ENCODE measurements around the gene C1orf74. TPM values are rescaled to one million over a fixed set of nuclear protein-coding genes. Genes with fewer than 3 reads are reported as not detected.

C1orf74 gene
- total RNA-seq, 4 donors from 2014 or later: 0.20 to 2.7 (median 2.4) TPM; not detected in 1

- Histone ChIP-seq H3K27ac (no peak overlapping the region), H3K36me3 (no peaks in the 10 kb centered on the region), H3K27me3 (peaks cover 7% of the 10 kb centered on the region), H3K9me3 (no peaks in the 10 kb centered on the region), H3K4me1 (peaks cover 0 to 10% (median 2%) of the 10 kb centered on the region in 4 donors), H3K4me3 (no peak overlapping the region)
- in situ Hi-C loops (cut with MboI; ENCODE audit: low pct_ligation_motif_present in 1 of 4, low pct_unique_long_range_greater_than_20kb in 1 of 4, low sequenced_read_pairs in 3 of 4): no loop called here
- no peak for TF ChIP-seq POLR2A (IDR thresholded peaks at IDR 0.05)
- TF ChIP-seq POLR2AphosphoS5 (IDR thresholded peaks at IDR 0.05): no peak
- no peak for TF ChIP-seq EP300 (IDR thresholded peaks at IDR 0.05; ENCODE audit: low read depth)
- TF ChIP-seq, protein P1, sequence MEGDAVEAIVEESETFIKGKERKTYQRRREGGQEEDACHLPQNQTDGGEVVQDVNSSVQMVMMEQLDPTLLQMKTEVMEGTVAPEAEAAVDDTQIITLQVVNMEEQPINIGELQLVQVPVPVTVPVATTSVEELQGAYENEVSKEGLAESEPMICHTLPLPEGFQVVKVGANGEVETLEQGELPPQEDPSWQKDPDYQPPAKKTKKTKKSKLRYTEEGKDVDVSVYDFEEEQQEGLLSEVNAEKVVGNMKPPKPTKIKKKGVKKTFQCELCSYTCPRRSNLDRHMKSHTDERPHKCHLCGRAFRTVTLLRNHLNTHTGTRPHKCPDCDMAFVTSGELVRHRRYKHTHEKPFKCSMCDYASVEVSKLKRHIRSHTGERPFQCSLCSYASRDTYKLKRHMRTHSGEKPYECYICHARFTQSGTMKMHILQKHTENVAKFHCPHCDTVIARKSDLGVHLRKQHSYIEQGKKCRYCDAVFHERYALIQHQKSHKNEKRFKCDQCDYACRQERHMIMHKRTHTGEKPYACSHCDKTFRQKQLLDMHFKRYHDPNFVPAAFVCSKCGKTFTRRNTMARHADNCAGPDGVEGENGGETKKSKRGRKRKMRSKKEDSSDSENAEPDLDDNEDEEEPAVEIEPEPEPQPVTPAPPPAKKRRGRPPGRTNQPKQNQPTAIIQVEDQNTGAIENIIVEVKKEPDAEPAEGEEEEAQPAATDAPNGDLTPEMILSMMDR (IDR thresholded peaks at IDR 0.05): no peak
- WGBS, 2 donors (ENCODE audit: low coverage in 1 of 2): 20 to 55% methylated on average over 1 to 4 of the region's 4 CpGs
- DNase-seq: no peak
- intact Hi-C loops (cut with DNase I; ENCODE audit: low total_unique reads): no loop called here
Measured at GRCh38 chr1:209820986-209821385, 36.6 kb upstream of the C1orf74 start.

GRCh38 chr1:209819058-209819457 is 34.7 kb upstream of the C1orf74 start:
- intact Hi-C loops (cut with DNase I; ENCODE audit: low total_unique reads): no loop called here
- Histone ChIP-seq H3K4me3 (no peak overlapping the region), H3K36me3 (no peaks in the 10 kb centered on the region), H3K27ac (no peak overlapping the region), H3K4me1 (peaks cover 0 to 10% (median 2%) of the 10 kb centered on the region in 4 donors), H3K9me3 (no peaks in the 10 kb centered on the region), H3K27me3 (peaks cover 7% of the 10 kb centered on the region)
- 40 to 69% methylated on average over 1 of the region's 1 CpG for WGBS, 2 donors (ENCODE audit: low coverage in 1 of 2)
- in situ Hi-C loops (cut with MboI; ENCODE audit: low pct_ligation_motif_present in 1 of 4, low pct_unique_long_range_greater_than_20kb in 1 of 4, low sequenced_read_pairs in 3 of 4): no loop called here
- TF ChIP-seq POLR2AphosphoS5 (IDR thresholded peaks at IDR 0.05): no peak
- TF ChIP-seq, protein P1 (IDR thresholded peaks at IDR 0.05): no peak
- no peak for TF ChIP-seq EP300 (IDR thresholded peaks at IDR 0.05; ENCODE audit: low read depth)
- no peak for TF ChIP-seq POLR2A (IDR thresholded peaks at IDR 0.05)
- DNase-seq: no peak

- no peak overlapping the region for H3K27ac ChIP-seq
Measured at GRCh38 chr1:209817691-209818090, 33.3 kb upstream of the C1orf74 start.

DNA sequence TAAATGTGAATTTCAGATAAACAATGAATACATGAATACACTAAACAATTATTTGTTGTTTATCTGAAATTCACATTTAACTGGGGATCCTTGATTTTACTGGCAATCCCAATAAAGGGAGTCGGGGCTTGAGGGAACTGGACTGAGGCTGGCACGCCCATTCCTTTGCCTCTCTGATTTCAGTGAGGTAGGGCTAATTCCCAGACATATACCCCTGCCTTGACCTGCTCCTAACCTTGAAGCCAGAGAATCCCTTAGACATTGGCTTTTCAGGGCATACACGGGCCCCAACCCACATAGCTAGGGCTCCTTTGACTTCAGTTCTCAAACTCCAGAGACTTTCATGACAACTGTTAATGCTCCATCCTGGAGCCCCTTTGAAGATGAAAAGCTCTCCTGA is 32.6 kb upstream of the C1orf74 start:
- no peak overlapping the region for H3K27ac ChIP-seq
- intact Hi-C loops (cut with DNase I; ENCODE audit: low total_unique reads): no loop called here
- no peak overlapping the region for H3K4me3 ChIP-seq
- peaks cover 7% of the 10 kb centered on the region for H3K27me3 ChIP-seq
- H3K4me1 ChIP-seq: no peaks in the 10 kb centered on the region
- 83 to 100% methylated on average over 2 to 3 of the region's 3 CpGs for WGBS, 2 donors (ENCODE audit: low coverage in 1 of 2)
- no peaks in the 10 kb centered on the region for H3K9me3 ChIP-seq
- DNase-seq: no peak
- in situ Hi-C loops (cut with MboI; ENCODE audit: low pct_ligation_motif_present in 1 of 4, low pct_unique_long_range_greater_than_20kb in 1 of 4, low sequenced_read_pairs in 3 of 4): no loop called here
- H3K36me3 ChIP-seq: no peaks in the 10 kb centered on the region
- no peak for TF ChIP-seq POLR2A (IDR thresholded peaks at IDR 0.05)
- TF ChIP-seq EP300 (IDR thresholded peaks at IDR 0.05; ENCODE audit: low read depth): no peak
- no peak for TF ChIP-seq POLR2AphosphoS5 (IDR thresholded peaks at IDR 0.05)

More at GRCh38 chr1:209817691-209818090, 33.3 kb upstream of the C1orf74 start:
- in situ Hi-C loops (cut with MboI; ENCODE audit: low pct_ligation_motif_present in 1 of 4, low pct_unique_long_range_greater_than_20kb in 1 of 4, low sequenced_read_pairs in 3 of 4) (no loop called here), intact Hi-C loops (cut with DNase I; ENCODE audit: low total_unique reads) (no loop called here)
- no peaks in the 10 kb centered on the region for H3K4me1 ChIP-seq
- no peak for DNase-seq
- H3K9me3 ChIP-seq: no peaks in the 10 kb centered on the region
- 89% methylated on average over 1 of the region's 1 CpG; no CpG with 5 or more reads in 1 of the 2 donors for WGBS, 2 donors (ENCODE audit: low coverage in 1 of 2)
- H3K4me3 ChIP-seq: no peak overlapping the region
- H3K27me3 ChIP-seq: peaks cover 7% of the 10 kb centered on the region
- no peak for TF ChIP-seq EP300 (IDR thresholded peaks at IDR 0.05; ENCODE audit: low read depth)
- no peak for TF ChIP-seq POLR2A (IDR thresholded peaks at IDR 0.05)
- TF ChIP-seq, protein P1 (IDR thresholded peaks at IDR 0.05): no peak
- no peak for TF ChIP-seq POLR2AphosphoS5 (IDR thresholded peaks at IDR 0.05)
- H3K36me3 ChIP-seq: no peaks in the 10 kb centered on the region

GRCh38 chr1:209815931-209816341 is 31.6 kb upstream of the C1orf74 start:
- 87% methylated on average over 6 of the region's 6 CpGs; no CpG with 5 or more reads in 1 of the 2 donors for WGBS, 2 donors (ENCODE audit: low coverage in 1 of 2)
- Histone ChIP-seq H3K27ac (no peak overlapping the region), H3K9me3 (no peaks in the 10 kb centered on the region), H3K4me1 (no peaks in the 10 kb centered on the region), H3K4me3 (no peak overlapping the region), H3K36me3 (no peaks in the 10 kb centered on the region), H3K27me3 (peaks cover 5% of the 10 kb centered on the region)
- intact Hi-C loops (cut with DNase I; ENCODE audit: low total_unique reads) (no loop called here), in situ Hi-C loops (cut with MboI; ENCODE audit: low pct_ligation_motif_present in 1 of 4, low pct_unique_long_range_greater_than_20kb in 1 of 4, low sequenced_read_pairs in 3 of 4) (no loop called here)
- TF ChIP-seq, protein P1 (IDR thresholded peaks at IDR 0.05): no peak
- TF ChIP-seq POLR2A (IDR thresholded peaks at IDR 0.05) (no peak), EP300 (IDR thresholded peaks at IDR 0.05; ENCODE audit: low read depth) (no peak), POLR2AphosphoS5 (IDR thresholded peaks at IDR 0.05) (no peak)
- DNase-seq: no peak
